HG03565 (cell line): Measurements from ENCODE around the gene GGA2.
"Not testable (repeated sequence)": the region's sequence is repeated elsewhere in the genome, so short reads cannot be mapped to it uniquely, and the experiment has no call there.

Experiments
- ATAC-seq: cut with Tn5 transposase; IDR thresholded peaks from one replicate; pipeline ENCODE4 v1.9.1; 2021; ENCODE audit warnings: mild to moderate bottlenecking, moderate library complexity; ENCODE audit not compliant: unreplicated experiment

GGA2 gene

GRCh38 chr16:23510164-23510914 lies at the start of gene GGA2:
Gene GGA2, minus strand, starts transcription at chr16:23510494. Its CDS starts 83 bp downstream, at chr16:23510411.
- ATAC-seq: peak; percentile 66

- peak; percentile 16 for ATAC-seq
Measured at GRCh38 chr16:23557779-23558702, 47.7 kb upstream of the GGA2 start.

GRCh38 chr16:23556881-23557778 lies 46.8 kb upstream of the GGA2 start, which contains the start of the genes EARS2 and UBFD1:
Gene EARS2, minus strand, starts transcription at chr16:23557350. Its CDS starts 7 bp downstream, at chr16:23557343.
Gene UBFD1, plus strand, starts transcription at chr16:23557727. Its CDS starts 16 bp downstream, at chr16:23557743.
- ATAC-seq: peak; percentile 78

GRCh38 chr16:23554536-23554935 lies 44.2 kb upstream of the GGA2 start:
- no peak for ATAC-seq

- ATAC-seq: no peak
Measured at GRCh38 chr16:23552161-23552560, 41.9 kb upstream of the GGA2 start.

- ATAC-seq: no peak
Measured at GRCh38 chr16:23549938-23550337, 39.6 kb upstream of the GGA2 start.

- ATAC-seq: no peak
Measured at GRCh38 chr16:23544436-23544835, 34.1 kb upstream of the GGA2 start.

- ATAC-seq: not testable (repeated sequence)
Measured at GRCh38 chr16:23540817-23541178, 30.5 kb upstream of the GGA2 start.

- no peak for ATAC-seq
Measured at GRCh38 chr16:23539984-23540816, 29.9 kb upstream of the GGA2 start.

GRCh38 chr16:23538919-23539278 lies 28.6 kb upstream of the GGA2 start:
- no peak for ATAC-seq

GRCh38 chr16:23537390-23537789 lies 27.1 kb upstream of the GGA2 start:
- ATAC-seq: no peak

- no peak for ATAC-seq
Measured at GRCh38 chr16:23535901-23536300, 25.6 kb upstream of the GGA2 start.

GRCh38 chr16:23534868-23535860 lies 24.9 kb upstream of the GGA2 start:
- ATAC-seq: no peak

- no peak for ATAC-seq
Measured at GRCh38 chr16:23532448-23532847, 22.2 kb upstream of the GGA2 start.

GRCh38 chr16:23530062-23530461 lies 19.8 kb upstream of the GGA2 start:
- ATAC-seq: no peak

- no peak for ATAC-seq
Measured at GRCh38 chr16:23528644-23529310, 18.5 kb upstream of the GGA2 start.

- no peak for ATAC-seq
Measured at GRCh38 chr16:23527961-23528643, 17.8 kb upstream of the GGA2 start.

GRCh38 chr16:23524886-23525285 lies 14.6 kb upstream of the GGA2 start:
- ATAC-seq: no peak
